ENCODE data around the gene KCNK6.

The KCNK6 gene

GRCh38 chr19:38294090-38294489 is 25.6 kb upstream of the KCNK6 start:
- WGBS (ENCODE audit: insufficient coverage, insufficient read length) = no CpG with 5 or more reads among the region's 8 CpGs
- H3K4me3 ChIP-seq (ENCODE audit: low read length) = no peak overlapping the region
- peaks cover 18% of the 10 kb centered on the region for H3K36me3 ChIP-seq (ENCODE audit: control insufficient read depth, insufficient read depth, low read length)
- H3K27ac ChIP-seq (ENCODE audit: low read length) = no peak overlapping the region
- no peaks in the 10 kb centered on the region for H3K27me3 ChIP-seq (ENCODE audit: control insufficient read depth, insufficient read depth, low read length)
- no peak for DNase-seq (ENCODE audit: low read depth, low spot score)
- H3K4me1 ChIP-seq (ENCODE audit: control insufficient read depth, insufficient read depth, low read length) = no peaks in the 10 kb centered on the region
- no peaks in the 10 kb centered on the region for H3K9me3 ChIP-seq (ENCODE audit: control insufficient read depth, insufficient read depth, low read length)

- Histone ChIP-seq H3K27me3 (ENCODE audit: control insufficient read depth, insufficient read depth, low read length) (no peaks in the 10 kb centered on the region), H3K4me3 (ENCODE audit: low read length) (no peak overlapping the region), H3K36me3 (ENCODE audit: control insufficient read depth, insufficient read depth, low read length) (no peaks in the 10 kb centered on the region), H3K27ac (ENCODE audit: low read length) (no peak overlapping the region), H3K4me1 (ENCODE audit: control insufficient read depth, insufficient read depth, low read length) (peaks cover 2% of the 10 kb centered on the region; the same call in 1 of the 2 replicates), H3K9me3 (ENCODE audit: control insufficient read depth, insufficient read depth, low read length) (no peaks in the 10 kb centered on the region)
- DNase-seq (ENCODE audit: low read depth, low spot score) = no peak
- WGBS (ENCODE audit: insufficient coverage, insufficient read length) = no CpG with 5 or more reads among the region's 11 CpGs
Observed at GRCh38 chr19:38298821-38299680, 20.6 kb upstream of the KCNK6 start.

- Histone ChIP-seq H3K27me3 (ENCODE audit: control insufficient read depth, insufficient read depth, low read length) (no peaks in the 10 kb centered on the region), H3K4me3 (ENCODE audit: low read length) (peak within 1 kb of the TSS; percentile 36; the same call in 1 of the 2 replicates), H3K9me3 (ENCODE audit: control insufficient read depth, insufficient read depth, low read length) (no peaks in the 10 kb centered on the region), H3K4me1 (ENCODE audit: control insufficient read depth, insufficient read depth, low read length) (peaks cover 2% of the 10 kb centered on the region; the same call in 1 of the 2 replicates), H3K36me3 (ENCODE audit: control insufficient read depth, insufficient read depth, low read length) (peaks cover 5% of the 10 kb centered on the region), H3K27ac (ENCODE audit: low read length) (no peak within 1 kb of the TSS)
- no CpG with 5 or more reads among the region's 28 CpGs for WGBS (ENCODE audit: insufficient coverage, insufficient read length)
- no peak for DNase-seq (ENCODE audit: low read depth, low spot score)
Observed at GRCh38 chr19:38303517-38304351, 15.9 kb upstream of the KCNK6 start, which contains the start of gene C19orf33. C19orf33 (plus strand) TSS chr19:38304251; CDS start chr19:38304262, 11 bp downstream.

GRCh38 chr19:38304352-38304865 is 15.2 kb upstream of the KCNK6 start:
- Histone ChIP-seq H3K4me1 (ENCODE audit: control insufficient read depth, insufficient read depth, low read length) (peaks cover 3% of the 10 kb centered on the region), H3K27ac (ENCODE audit: low read length) (no peak overlapping the region), H3K36me3 (ENCODE audit: control insufficient read depth, insufficient read depth, low read length) (peaks cover 7% of the 10 kb centered on the region), H3K9me3 (ENCODE audit: control insufficient read depth, insufficient read depth, low read length) (no peaks in the 10 kb centered on the region), H3K4me3 (ENCODE audit: low read length) (peak overlapping the region; percentile 36; the same call in 1 of the 2 replicates), H3K27me3 (ENCODE audit: control insufficient read depth, insufficient read depth, low read length) (no peaks in the 10 kb centered on the region)
- no CpG with 5 or more reads among the region's 27 CpGs for WGBS (ENCODE audit: insufficient coverage, insufficient read length)
- no peak for DNase-seq (ENCODE audit: low read depth, low spot score)

GRCh38 chr19:38304866-38305429 is 14.7 kb upstream of the KCNK6 start:
- DNase-seq (ENCODE audit: low read depth, low spot score) = no peak
- H3K4me1 ChIP-seq (ENCODE audit: control insufficient read depth, insufficient read depth, low read length) = peaks cover 3% of the 10 kb centered on the region
- no peaks in the 10 kb centered on the region for H3K9me3 ChIP-seq (ENCODE audit: control insufficient read depth, insufficient read depth, low read length)
- no peak overlapping the region for H3K27ac ChIP-seq (ENCODE audit: low read length)
- no CpG with 5 or more reads among the region's 29 CpGs for WGBS (ENCODE audit: insufficient coverage, insufficient read length)
- peak overlapping the region; percentile 36; the same call in 1 of the 2 replicates for H3K4me3 ChIP-seq (ENCODE audit: low read length)
- H3K27me3 ChIP-seq (ENCODE audit: control insufficient read depth, insufficient read depth, low read length) = no peaks in the 10 kb centered on the region
- H3K36me3 ChIP-seq (ENCODE audit: control insufficient read depth, insufficient read depth, low read length) = peaks cover 8% of the 10 kb centered on the region

GRCh38 chr19:38306236-38306635 is 13.4 kb upstream of the KCNK6 start:
- Histone ChIP-seq H3K9me3 (ENCODE audit: control insufficient read depth, insufficient read depth, low read length) (no peaks in the 10 kb centered on the region), H3K4me1 (ENCODE audit: control insufficient read depth, insufficient read depth, low read length) (peaks cover 1% of the 10 kb centered on the region), H3K36me3 (ENCODE audit: control insufficient read depth, insufficient read depth, low read length) (peaks cover 8% of the 10 kb centered on the region), H3K27ac (ENCODE audit: low read length) (no peak overlapping the region), H3K4me3 (ENCODE audit: low read length) (no peak overlapping the region), H3K27me3 (ENCODE audit: control insufficient read depth, insufficient read depth, low read length) (no peaks in the 10 kb centered on the region)
- no peak for DNase-seq (ENCODE audit: low read depth, low spot score)
- no CpG with 5 or more reads among the region's 3 CpGs for WGBS (ENCODE audit: insufficient coverage, insufficient read length)

GRCh38 chr19:38307076-38307475 is 12.6 kb upstream of the KCNK6 start:
- Histone ChIP-seq H3K27ac (ENCODE audit: low read length) (no peak overlapping the region), H3K4me3 (ENCODE audit: low read length) (no peak overlapping the region), H3K36me3 (ENCODE audit: control insufficient read depth, insufficient read depth, low read length) (peaks cover 8% of the 10 kb centered on the region), H3K9me3 (ENCODE audit: control insufficient read depth, insufficient read depth, low read length) (no peaks in the 10 kb centered on the region), H3K27me3 (ENCODE audit: control insufficient read depth, insufficient read depth, low read length) (no peaks in the 10 kb centered on the region), H3K4me1 (ENCODE audit: control insufficient read depth, insufficient read depth, low read length) (peaks cover 1% of the 10 kb centered on the region)
- no peak for DNase-seq (ENCODE audit: low read depth, low spot score)
- WGBS (ENCODE audit: insufficient coverage, insufficient read length) = no CpG with 5 or more reads among the region's 4 CpGs

GRCh38 chr19:38307597-38307996 is 12.0 kb upstream of the KCNK6 start:
- Histone ChIP-seq H3K4me1 (ENCODE audit: control insufficient read depth, insufficient read depth, low read length) (peaks cover 1% of the 10 kb centered on the region), H3K27ac (ENCODE audit: low read length) (no peak overlapping the region), H3K36me3 (ENCODE audit: control insufficient read depth, insufficient read depth, low read length) (peaks cover 8% of the 10 kb centered on the region), H3K9me3 (ENCODE audit: control insufficient read depth, insufficient read depth, low read length) (no peaks in the 10 kb centered on the region), H3K4me3 (ENCODE audit: low read length) (no peak overlapping the region), H3K27me3 (ENCODE audit: control insufficient read depth, insufficient read depth, low read length) (no peaks in the 10 kb centered on the region)
- DNase-seq (ENCODE audit: low read depth, low spot score) = no peak
- no CpG with 5 or more reads among the region's 8 CpGs for WGBS (ENCODE audit: insufficient coverage, insufficient read length)

- Histone ChIP-seq H3K9me3 (ENCODE audit: control insufficient read depth, insufficient read depth, low read length) (no peaks in the 10 kb centered on the region), H3K27me3 (ENCODE audit: control insufficient read depth, insufficient read depth, low read length) (no peaks in the 10 kb centered on the region), H3K27ac (ENCODE audit: low read length) (no peak overlapping the region), H3K4me3 (ENCODE audit: low read length) (no peak overlapping the region), H3K36me3 (ENCODE audit: control insufficient read depth, insufficient read depth, low read length) (peaks cover 8% of the 10 kb centered on the region), H3K4me1 (ENCODE audit: control insufficient read depth, insufficient read depth, low read length) (peaks cover 1% of the 10 kb centered on the region)
- no peak for DNase-seq (ENCODE audit: low read depth, low spot score)
- no CpG with 5 or more reads among the region's 12 CpGs for WGBS (ENCODE audit: insufficient coverage, insufficient read length)
Observed at GRCh38 chr19:38308006-38308766, 11.5 kb upstream of the KCNK6 start.
